IPS-11a (cell line): Measurements from ENCODE around the gene PSMB8.
"Not testable (repeated sequence)": the region's sequence is repeated elsewhere in the genome, so short reads cannot be mapped to it uniquely, and the experiment has no call there.

ENCODE experiments used
- H3K4me3 ChIP-seq: one replicate; pipeline ENCODE4 v1.5.1; 2013; ENCODE audit warnings: low read depth, low read length, control low read depth

The PSMB8 gene

DNA sequence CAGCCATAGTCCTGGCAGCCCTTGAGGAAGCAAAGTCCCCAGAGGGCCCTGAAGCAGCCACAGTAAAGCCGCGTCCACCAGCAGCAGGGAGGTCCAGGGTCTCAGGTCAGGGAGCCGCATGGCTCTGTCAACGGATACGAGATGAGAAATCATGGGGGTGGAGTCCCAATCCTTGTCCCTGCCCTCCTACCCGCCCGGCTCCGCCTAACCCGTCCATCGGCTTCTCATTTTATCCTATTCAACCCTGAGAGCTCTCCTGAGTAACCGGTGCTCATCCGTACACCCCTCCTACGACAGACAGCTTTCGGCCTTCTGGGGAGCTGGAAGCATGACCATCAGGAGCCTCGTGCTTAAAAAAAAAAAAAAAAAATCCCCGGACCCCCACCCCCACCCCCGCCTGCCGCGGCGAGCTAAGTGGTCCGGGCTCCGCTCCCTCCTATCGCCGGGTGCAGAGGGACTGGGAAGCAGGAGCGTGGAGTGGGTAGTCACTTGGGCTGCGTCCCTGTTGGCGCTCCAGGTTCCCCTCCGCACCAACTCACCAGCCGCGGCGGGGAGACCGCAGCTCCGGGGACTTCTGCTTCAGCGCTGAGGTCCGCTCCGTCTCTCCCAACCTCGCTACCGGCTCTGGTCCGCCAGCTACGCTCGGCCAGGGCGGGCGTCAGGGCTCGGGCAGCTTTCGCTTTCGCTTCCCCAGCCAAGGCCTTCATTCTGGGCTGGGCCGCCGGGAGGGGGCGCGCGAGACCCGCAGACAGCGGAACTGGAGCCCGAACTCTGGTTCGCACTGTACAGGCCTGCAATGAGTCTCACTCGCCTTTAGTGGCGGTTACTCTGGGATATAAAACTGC, 5.5 kb downstream of the PSMB8 start, which contains the start of gene TAP2:
Gene TAP2, minus strand, starts transcription at position 626 of the 845 bp plus-strand sequence. Its CDS starts 506 bp downstream, at position 120.
- H3K4me3 ChIP-seq = peak within 1 kb of the TSS; percentile 73

DNA sequence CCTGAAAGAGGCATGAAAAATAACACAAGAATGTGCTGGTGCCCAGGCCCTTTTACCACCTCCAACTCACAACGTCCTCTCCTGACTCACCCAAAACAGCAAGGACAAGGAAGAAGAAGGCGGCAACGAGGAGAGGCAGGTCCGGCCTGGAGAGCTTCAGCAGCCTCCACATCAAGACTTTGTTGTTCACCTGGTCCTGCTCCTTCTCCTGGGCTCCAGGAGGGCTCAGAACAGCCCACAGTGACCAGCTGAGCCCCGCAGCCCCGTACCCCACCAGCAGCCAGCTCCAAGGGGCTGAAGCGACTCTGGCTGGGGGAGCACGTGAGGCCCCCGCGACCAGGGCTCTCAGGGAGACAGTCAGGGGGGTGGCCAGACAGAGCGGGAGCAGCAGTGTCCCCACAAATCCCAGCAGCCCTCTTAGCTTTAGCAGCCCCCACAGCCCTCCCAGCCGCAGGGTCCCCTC, 6.2 kb downstream of the PSMB8 start:
- peak overlapping the region; percentile 73 for H3K4me3 ChIP-seq

DNA sequence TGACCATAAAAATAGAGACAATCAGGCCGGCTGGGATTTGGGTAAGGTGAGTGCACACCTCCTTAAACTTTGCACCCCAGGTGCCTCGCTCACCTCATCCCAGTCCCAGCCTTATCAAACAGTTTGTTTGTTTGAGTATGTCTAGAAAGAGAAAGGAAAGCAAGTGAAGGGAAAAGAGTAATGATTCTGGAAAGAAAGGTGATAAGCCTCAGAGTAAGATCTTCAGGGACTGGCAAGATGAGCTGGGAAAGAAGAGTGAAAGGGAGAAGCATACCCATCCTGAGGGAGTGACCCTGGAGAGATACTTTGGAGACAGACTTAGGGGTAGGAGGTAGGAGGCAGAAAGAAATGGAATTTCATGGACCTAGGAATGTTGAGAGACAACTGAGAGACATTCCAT, 7.0 kb downstream of the PSMB8 start:
- H3K4me3 ChIP-seq = no peak overlapping the region

- no peak overlapping the region for H3K4me3 ChIP-seq
Observed at GRCh38 chr6:32835167-32835893, 8.5 kb downstream of the PSMB8 start.

DNA sequence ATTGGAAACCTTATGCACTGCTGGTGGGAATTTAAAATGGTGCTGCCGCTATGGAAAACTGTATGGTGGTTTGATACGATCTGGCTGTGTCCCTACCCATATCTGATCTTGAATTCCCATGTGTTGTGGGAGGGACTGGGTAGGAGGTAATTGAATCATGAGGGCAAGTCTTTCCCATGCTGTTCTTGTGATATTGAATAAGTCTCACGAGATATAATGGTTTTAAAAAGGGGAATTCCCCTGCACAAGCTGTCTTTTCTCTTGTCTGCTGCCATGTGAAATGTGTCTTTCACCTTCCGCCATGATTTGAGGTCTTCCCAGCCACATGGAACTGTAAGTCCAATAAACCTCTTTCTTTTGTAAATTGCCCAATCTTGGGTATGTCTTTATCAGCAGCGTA, 10.2 kb downstream of the PSMB8 start:
- no peak overlapping the region for H3K4me3 ChIP-seq

DNA sequence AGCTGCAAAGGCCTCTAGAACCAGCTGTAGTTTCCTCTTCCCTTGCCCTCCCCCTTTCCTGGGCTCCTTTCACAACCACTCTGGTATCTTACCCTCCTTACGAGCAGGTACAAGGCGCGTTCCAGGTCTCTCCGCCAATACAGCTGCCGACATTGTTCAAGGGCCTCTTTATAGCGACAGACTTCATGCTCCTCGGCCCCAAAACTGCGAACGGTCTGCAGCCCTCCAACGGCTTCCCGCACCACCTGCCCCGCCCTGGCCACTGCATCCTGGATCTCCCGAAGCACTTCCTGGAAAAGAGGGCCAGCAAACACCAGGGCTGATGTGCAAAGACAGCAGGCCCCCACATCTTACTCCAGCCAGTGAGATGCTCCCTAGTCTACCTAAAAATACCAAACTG, 11.3 kb downstream of the PSMB8 start:
- H3K4me3 ChIP-seq = no peak overlapping the region

- no peak overlapping the region for H3K4me3 ChIP-seq
Observed at GRCh38 chr6:32830936-32831335, 12.9 kb downstream of the PSMB8 start.

DNA sequence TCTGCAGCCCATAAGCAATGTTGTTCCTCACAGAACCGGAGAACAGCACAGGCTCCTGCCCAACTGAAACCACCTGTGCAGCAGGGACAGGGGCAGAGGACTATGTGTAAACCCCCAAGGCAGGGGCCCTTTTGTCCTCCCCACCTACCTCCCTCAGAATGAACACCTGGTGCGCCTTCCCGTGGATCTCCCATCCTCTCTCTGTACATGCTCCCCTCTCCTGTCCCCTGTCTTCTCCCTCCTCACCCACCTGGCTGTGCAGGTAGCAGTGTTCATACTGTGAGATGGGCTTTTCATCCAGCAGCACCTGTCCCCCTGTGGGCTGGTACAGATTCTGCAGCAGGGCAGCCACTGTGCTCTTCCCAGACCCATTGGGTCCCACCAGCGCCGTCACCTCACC, 13.8 kb downstream of the PSMB8 start:
- H3K4me3 ChIP-seq = no peak overlapping the region

- H3K4me3 ChIP-seq = no peak overlapping the region
Observed at GRCh38 chr6:32829495-32829894, 14.4 kb downstream of the PSMB8 start.

GRCh38 chr6:32827025-32827424, 16.8 kb downstream of the PSMB8 start:
- no peak overlapping the region for H3K4me3 ChIP-seq

GRCh38 chr6:32825966-32826365, 17.9 kb downstream of the PSMB8 start:
- no peak overlapping the region for H3K4me3 ChIP-seq

DNA sequence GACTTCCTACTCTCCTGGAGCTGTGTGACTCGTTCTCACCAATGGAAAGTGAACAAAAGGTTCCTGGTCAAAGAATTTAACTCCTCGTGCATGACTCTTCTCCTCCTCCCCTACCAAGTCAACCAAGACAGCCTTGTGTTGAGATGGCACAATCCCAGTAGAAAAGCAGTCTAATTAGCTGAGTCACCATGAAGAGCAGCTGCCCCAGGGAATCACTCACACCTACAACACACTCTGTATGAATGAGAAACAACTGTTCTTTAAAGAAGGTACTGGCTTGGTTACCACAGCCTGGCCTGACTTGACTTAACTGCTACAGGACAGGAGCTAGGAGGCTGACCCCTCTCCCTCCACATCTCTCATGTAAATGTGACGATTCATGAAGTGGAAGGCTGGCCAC, 24.1 kb downstream of the PSMB8 start:
- no peak overlapping the region for H3K4me3 ChIP-seq

DNA sequence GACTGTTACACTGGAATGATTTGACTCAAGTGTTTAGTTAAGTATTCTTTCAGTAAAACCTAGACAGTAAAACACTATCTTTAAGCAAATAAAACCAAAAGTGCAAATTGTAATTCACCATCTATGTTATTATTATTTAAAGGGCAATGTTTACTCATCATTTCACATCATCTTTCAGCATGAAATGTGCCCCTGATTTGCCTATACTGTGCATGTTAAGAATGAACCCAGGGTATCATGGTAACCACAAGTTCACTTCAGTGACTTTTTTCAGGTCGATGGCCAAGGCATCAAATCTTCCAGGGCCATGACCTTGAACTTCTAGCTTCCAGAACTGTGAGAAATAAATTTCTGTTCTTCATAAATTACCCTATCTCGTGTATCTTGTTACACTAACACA, 25.0 kb downstream of the PSMB8 start:
- H3K4me3 ChIP-seq = no peak overlapping the region

- no peak within 1 kb of the TSS for H3K4me3 ChIP-seq
Observed at GRCh38 chr6:32816746-32817204, 27.1 kb downstream of the PSMB8 start, which contains the start of gene HLA-DOB. HLA-DOB (minus strand) TSS chr6:32817002; CDS start chr6:32816951, 51 bp downstream.

DNA sequence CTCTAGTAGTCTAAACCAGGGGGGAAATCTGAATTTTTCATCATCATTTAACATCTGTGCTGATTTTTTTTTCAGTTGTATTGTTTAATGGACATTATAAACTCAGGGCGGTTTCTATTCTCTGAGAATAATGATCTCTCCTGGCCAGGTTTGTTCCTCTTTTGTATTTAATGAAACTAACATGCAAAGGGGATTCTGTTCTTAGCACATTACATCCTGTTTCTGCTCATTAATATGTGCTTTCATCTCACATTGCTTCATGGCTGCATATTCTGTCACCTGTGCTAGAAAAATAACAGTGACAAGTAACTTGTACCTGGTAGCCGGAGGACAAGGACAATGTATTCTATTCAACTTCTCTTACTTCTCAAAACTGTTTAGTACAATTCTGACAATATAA, 27.9 kb downstream of the PSMB8 start:
- no peak overlapping the region for H3K4me3 ChIP-seq

DNA sequence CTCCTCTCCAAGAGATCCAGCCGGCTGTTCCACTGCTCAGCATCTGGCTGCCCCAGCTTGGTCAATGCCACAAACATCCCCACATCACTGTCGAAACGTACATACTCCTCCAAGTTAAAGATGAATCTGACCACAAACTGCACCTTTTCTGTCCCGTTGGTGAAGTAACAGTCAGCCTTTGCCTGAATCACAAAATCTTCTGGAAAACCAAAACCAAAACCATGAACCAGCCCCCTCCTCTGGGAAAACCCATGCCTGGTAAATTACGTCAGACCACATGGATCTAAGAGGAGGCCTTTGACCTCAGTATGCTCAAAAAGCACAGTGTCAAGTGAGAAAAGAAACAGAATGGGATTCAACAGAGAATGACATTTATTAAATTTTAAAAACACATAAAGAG, 28.7 kb downstream of the PSMB8 start:
- H3K4me3 ChIP-seq = no peak overlapping the region

GRCh38 chr6:32814145-32814544, 29.7 kb downstream of the PSMB8 start:
- H3K4me3 ChIP-seq = no peak overlapping the region

DNA sequence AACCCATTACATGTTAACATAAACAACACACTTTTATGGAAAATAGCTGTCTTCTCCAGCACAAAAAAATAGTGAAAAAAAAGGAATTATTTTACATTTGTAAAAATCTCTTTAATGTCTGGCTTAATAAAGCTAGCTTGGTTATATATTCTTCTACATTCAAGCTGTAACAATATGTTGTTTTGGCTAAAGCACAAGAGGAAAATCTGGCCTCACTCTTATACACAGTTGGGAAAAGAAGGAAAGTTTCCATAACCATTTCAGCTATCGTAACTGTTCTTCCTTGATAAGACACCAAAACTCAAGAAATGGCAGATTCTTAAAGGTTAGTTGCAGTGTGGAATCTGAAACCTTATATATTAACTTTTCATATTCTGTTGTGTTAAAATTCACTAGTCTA, 34.7 kb downstream of the PSMB8 start:
- H3K4me3 ChIP-seq = no peak overlapping the region

- H3K4me3 ChIP-seq = no peak overlapping the region
Observed at GRCh38 chr6:32807020-32807580, 36.7 kb downstream of the PSMB8 start.

DNA sequence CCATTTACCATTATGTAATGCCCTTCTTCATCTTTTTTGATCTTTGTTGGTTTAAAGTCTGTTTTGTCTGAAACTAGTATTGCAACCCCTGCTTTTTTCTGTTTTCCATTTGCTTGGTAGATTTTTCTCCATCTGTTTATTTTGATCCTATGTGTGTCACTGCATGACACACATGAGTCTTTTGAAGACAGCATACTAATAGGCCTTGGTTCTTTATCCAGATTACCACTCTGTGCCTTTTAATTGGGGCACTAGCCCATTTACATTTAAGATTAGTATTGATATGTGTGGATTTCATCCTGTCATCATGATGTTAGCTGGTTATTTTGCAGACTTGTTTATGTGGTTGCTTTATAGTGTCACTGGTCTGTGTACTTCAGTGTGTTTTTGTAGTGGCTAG, 38.4 kb downstream of the PSMB8 start:
- not testable (repeated sequence) for H3K4me3 ChIP-seq

- H3K4me3 ChIP-seq = no peak overlapping the region
Observed at GRCh38 chr6:32803416-32803815, 40.4 kb downstream of the PSMB8 start.

- H3K4me3 ChIP-seq = no peak overlapping the region
Observed at GRCh38 chr6:32799740-32800139, 44.1 kb downstream of the PSMB8 start.
